ENCODE results near the gene TAS2R9. TPM values are rescaled to one million over a fixed set of nuclear protein-coding genes. Genes with fewer than 3 reads are reported as not detected.

Gene TAS2R9
- total and polyA plus RNA-seq, 2 of the 8 experiments (the other 6 are each of a cell fraction or from before 2014, with no cell fraction given): not detected

DNA sequence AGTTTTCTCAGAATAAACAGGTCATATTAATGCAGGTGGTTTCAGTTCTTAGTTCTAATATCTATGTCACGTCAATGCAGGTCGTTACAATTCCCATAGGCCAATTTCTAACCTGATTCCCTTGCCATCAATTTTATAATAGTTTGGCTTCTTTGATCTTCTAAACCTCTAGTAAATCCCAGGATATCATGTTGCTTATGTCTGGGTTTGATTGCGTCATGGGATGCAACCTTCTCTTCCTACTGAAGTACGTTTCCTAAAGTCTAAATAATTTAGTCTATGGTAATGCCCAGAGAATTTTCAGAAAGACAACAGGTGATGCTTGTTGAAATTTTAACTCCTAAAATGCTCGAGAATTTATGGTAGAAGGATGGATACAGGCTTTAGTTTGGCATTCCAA, 26.7 kb downstream of the TAS2R9 start (continued):
- TF ChIP-seq YY1 (IDR thresholded peaks at IDR 0.05; ENCODE audit: low read depth, low read length) (no peak), CBX5 (IDR thresholded peaks at IDR 0.05; ENCODE audit: low read depth, low read length) (no peak), TAF1 (IDR thresholded peaks at IDR 0.05; ENCODE audit: low read depth, low read length) (no peak), ASH2L (IDR thresholded peaks at IDR 0.05; ENCODE audit: low read length) (no peak), SIN3A (conservative IDR thresholded peaks at IDR 0.05 in 1 of 2, IDR thresholded peaks at IDR 0.05 in 1 of 2; ENCODE audit: low read depth in 1 of 2, low read length in 2 of 2) (no peak)
